ENCODE measurements around the gene KIAA0319L. TPM values are rescaled to one million over a fixed set of nuclear protein-coding genes. Genes with fewer than 3 reads are reported as not detected.

Gene KIAA0319L
- total and polyA plus RNA-seq, 2 donors (not counting 3 experiments of a cell fraction or from before 2014, with no cell fraction given): 31.4 to 43.4 TPM

- Histone ChIP-seq H2AFZ (ENCODE audit: low read depth, low read length) (no peak overlapping the region), H3K4me3 (replicated peaks in 1 of 3; ENCODE audit: insufficient read depth in 1 of 3, low read depth in 1 of 3, low read length in 3 of 3) (no peak overlapping the region), H3K4me2 (ENCODE audit: insufficient read depth, low read length) (no peak overlapping the region), H3K9ac (replicated peaks; ENCODE audit: extremely low read depth, insufficient read depth, low read length) (no peak overlapping the region), H3K27ac (ENCODE audit: insufficient read depth, low read depth, low read length) (no peak overlapping the region), H3K27me3 (ENCODE audit: control insufficient read depth in 2 of 2, insufficient read depth in 2 of 2, low read length in 2 of 2) (no peaks in the 10 kb centered on the region), H3K9me1 (replicated peaks; ENCODE audit: control insufficient read depth, extremely low read depth, insufficient read depth, low read length) (no peaks in the 10 kb centered on the region), H3K9me3 (replicated peaks; ENCODE audit: control insufficient read depth, insufficient read depth, low read length) (no peaks in the 10 kb centered on the region), H4K20me1 (replicated peaks; ENCODE audit: control insufficient read depth, extremely low read depth, insufficient read depth, low read length) (no peaks in the 10 kb centered on the region), H3K79me2 (ENCODE audit: control insufficient read depth, insufficient read depth, low read length) (peaks cover 13% of the 10 kb centered on the region), H3K4me1 (ENCODE audit: control insufficient read depth, extremely low read depth, insufficient read depth, low read length) (peaks cover 6% of the 10 kb centered on the region), H3K36me3 (ENCODE audit: control insufficient read depth in 2 of 2, extremely low read depth in 1 of 2, insufficient read depth in 2 of 2, low read length in 2 of 2) (no peaks in the 10 kb centered on the region)
- CTCF ChIA-PET: interaction anchor here (8.5 kb wide), 1 partner anchor 102 kb away, joined by 155 read pairs; no protein-coding TSS in a partner anchor
- intact Hi-C loops (cut with micrococcal nuclease) (loop anchor here (5.0 to 10.0 kb wide), 2 partner anchors 270 to 362 kb away; partner anchors contain the start of gene SFPQ), dilution Hi-C loops (cut with MboI; ENCODE audit: extremely low pct_ligation_motif_present, low sequenced_read_pairs) (no loop called here)
- POLR2A ChIA-PET: no interaction called here
- DNase-seq (ENCODE audit: low read depth, low spot score): peak; percentile 64
- no peak for TF ChIP-seq GATA2 (IDR thresholded peaks at IDR 0.05; ENCODE audit: insufficient read depth, insufficient read length, low read depth, low read length)
- TF ChIP-seq, protein P1, sequence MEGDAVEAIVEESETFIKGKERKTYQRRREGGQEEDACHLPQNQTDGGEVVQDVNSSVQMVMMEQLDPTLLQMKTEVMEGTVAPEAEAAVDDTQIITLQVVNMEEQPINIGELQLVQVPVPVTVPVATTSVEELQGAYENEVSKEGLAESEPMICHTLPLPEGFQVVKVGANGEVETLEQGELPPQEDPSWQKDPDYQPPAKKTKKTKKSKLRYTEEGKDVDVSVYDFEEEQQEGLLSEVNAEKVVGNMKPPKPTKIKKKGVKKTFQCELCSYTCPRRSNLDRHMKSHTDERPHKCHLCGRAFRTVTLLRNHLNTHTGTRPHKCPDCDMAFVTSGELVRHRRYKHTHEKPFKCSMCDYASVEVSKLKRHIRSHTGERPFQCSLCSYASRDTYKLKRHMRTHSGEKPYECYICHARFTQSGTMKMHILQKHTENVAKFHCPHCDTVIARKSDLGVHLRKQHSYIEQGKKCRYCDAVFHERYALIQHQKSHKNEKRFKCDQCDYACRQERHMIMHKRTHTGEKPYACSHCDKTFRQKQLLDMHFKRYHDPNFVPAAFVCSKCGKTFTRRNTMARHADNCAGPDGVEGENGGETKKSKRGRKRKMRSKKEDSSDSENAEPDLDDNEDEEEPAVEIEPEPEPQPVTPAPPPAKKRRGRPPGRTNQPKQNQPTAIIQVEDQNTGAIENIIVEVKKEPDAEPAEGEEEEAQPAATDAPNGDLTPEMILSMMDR (IDR thresholded peaks at IDR 0.05; ENCODE audit: extremely low read depth in 1 of 2, insufficient read depth in 1 of 2, low read depth in 1 of 2, low read length in 2 of 2): no peak
- TF ChIP-seq, protein P2, sequence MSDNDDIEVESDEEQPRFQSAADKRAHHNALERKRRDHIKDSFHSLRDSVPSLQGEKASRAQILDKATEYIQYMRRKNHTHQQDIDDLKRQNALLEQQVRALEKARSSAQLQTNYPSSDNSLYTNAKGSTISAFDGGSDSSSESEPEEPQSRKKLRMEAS (IDR thresholded peaks at IDR 0.05; ENCODE audit: insufficient read depth, insufficient read length): no peak
- no peak for TF ChIP-seq FOS (IDR thresholded peaks at IDR 0.05; ENCODE audit: borderline replicate concordance, insufficient read depth, low read length)
- no peak for TF ChIP-seq MYC (IDR thresholded peaks at IDR 0.05; ENCODE audit: low read depth, low read length)
- no peak for TF ChIP-seq EZH2 (IDR thresholded peaks at IDR 0.05; ENCODE audit: borderline replicate concordance, low read depth, low read length, severe bottlenecking)
- no peak for TF ChIP-seq POLR2A (IDR thresholded peaks at IDR 0.05; ENCODE audit: low read depth, low read length)
- no peak for TF ChIP-seq POLR2AphosphoS5 (IDR thresholded peaks at IDR 0.05; ENCODE audit: insufficient read depth, low read depth, low read length)
- TF ChIP-seq JUN (IDR thresholded peaks at IDR 0.05; ENCODE audit: borderline replicate concordance, insufficient read depth, insufficient read length, low read depth): no peak
- no TSS peak for BruUV-seq (replicated peaks)
- FAIRE-seq: peak; percentile 73
These were observed 2.7 kb downstream of the KIAA0319L start for GRCh38 chr1:35554266-35555211.
